Dermis microvascular lymphatic vessel endothelial cell (primary cell): Measurements from ENCODE around the gene LTF. TPM values are rescaled to one million over a fixed set of nuclear protein-coding genes. Genes with fewer than 3 reads are reported as not detected.
"Not testable (repeated sequence)": the region's sequence is repeated elsewhere in the genome, so short reads cannot be mapped to it uniquely, and the experiment has no call there.

ENCODE experiments used
- DNase-seq, 2 donors: peaks; one replicate each; pipeline versions ENCODE4 v3.0.0 to v3.0.0-alpha.2; 2010; ENCODE audit warnings: low read depth in 2 of 2
- total RNA-seq: library from RNA; depleted of rRNA; stranded (reverse); fragments of >200 nt; gene quantifications from 2 replicates; pipeline ENCODE4 v1.2.1, GENCODE V29; 2014

LTF gene
- total RNA-seq, 1 donor from 2014 or later, result 0.26 TPM

GRCh38 chr3:46416125-46416810 lies 48.4 kb downstream of the LTF start:
- DNase-seq, result no peak

- no peak for DNase-seq
These were observed 50.0 kb downstream of the LTF start for GRCh38 chr3:46414739-46415138.

DNA sequence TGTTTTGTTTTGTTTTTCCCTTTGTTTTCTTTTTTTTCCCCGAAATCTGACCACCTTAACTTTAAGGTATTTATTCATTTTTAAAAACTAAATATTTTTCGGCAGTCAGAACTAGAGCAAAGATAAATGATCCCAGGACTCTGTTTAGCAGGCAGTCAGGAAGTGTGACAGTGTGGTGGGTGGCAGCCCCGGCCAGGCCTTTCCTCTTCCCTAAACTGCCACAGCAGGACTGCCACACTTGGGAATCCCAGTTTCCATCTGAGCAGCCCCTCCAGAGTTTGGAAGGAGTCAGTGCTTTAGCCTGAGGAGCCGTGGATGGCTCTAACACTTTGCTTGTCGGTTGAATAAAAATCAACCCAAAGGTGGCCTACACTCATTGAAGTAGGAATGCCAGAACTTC lies 50.8 kb downstream of the LTF start:
- no peak for DNase-seq

- peak in 1 of 2 donors; percentile 53 for DNase-seq
These were observed 51.9 kb downstream of the LTF start for GRCh38 chr3:46412786-46413298.

DNA sequence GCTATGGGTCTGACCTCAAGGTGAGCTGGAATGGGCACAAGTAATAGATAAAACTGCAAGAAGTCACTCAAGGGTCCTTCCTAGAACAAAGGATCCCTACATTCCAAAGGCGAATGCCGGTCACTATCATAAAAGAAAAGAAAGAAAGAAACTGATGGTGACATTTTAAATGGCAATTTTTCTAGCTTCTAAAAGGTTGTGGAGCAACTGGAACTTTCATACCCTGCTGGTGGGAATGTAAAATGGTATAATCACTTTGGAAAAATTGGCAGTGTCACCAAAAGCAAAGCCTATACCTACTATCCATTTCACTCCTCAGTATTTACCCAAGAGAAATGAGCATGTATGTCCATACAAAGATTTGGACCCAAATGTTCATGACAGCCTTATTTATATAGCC lies 53.4 kb downstream of the LTF start:
- no peak for DNase-seq

DNA sequence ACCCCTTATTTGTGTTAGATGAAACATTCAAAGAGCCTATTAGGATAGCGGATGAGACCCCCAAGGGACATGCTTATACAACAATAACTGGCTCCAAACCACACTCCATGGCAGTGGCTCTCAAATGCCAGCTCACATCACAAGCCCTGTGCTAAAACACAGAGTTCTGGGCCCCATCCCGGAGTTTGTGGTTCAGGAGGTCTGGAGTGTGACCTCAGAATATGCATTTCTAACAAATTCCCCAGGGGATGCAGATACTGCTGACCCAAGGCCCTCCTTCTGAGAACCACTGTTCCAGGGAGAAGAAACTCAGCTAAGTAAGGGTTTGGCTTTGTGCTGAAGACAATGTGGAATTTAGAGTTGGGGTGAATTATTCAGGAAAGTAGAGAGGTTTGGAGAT lies 54.0 kb downstream of the LTF start:
- DNase-seq, result no peak

GRCh38 chr3:46409739-46410489 lies 54.8 kb downstream of the LTF start:
- no peak for DNase-seq

DNA sequence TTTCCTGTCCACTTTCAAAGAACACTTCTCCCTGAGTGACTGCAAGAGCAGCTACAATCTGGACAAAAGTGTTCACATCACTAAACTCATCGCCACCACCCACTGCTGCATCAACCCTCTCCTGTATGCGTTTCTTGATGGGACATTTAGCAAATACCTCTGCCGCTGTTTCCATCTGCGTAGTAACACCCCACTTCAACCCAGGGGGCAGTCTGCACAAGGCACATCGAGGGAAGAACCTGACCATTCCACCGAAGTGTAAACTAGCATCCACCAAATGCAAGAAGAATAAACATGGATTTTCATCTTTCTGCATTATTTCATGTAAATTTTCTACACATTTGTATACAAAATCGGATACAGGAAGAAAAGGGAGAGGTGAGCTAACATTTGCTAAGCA lies 55.9 kb downstream of the LTF start:
- no peak for DNase-seq

DNA sequence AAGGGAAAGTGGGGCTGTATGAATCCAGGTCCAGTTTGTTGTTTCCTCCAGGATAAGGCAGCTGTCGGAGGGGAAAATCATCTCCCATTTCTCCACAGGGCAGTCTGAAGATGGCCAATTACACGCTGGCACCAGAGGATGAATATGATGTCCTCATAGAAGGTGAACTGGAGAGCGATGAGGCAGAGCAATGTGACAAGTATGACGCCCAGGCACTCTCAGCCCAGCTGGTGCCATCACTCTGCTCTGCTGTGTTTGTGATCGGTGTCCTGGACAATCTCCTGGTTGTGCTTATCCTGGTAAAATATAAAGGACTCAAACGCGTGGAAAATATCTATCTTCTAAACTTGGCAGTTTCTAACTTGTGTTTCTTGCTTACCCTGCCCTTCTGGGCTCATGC lies 56.7 kb downstream of the LTF start:
- peak in 1 of 2 donors; percentile 46 for DNase-seq

- peak in 1 of 2 donors; percentile 87 for DNase-seq
These were observed 57.7 kb downstream of the LTF start, which contains the start of the genes CCR5AS and CCRL2 for GRCh38 chr3:46406788-46407611. CCR5AS (minus strand) TSS chr3:46407066. CCRL2 (plus strand) TSS chr3:46407259; CDS start chr3:46408080, 821 bp downstream.

DNA sequence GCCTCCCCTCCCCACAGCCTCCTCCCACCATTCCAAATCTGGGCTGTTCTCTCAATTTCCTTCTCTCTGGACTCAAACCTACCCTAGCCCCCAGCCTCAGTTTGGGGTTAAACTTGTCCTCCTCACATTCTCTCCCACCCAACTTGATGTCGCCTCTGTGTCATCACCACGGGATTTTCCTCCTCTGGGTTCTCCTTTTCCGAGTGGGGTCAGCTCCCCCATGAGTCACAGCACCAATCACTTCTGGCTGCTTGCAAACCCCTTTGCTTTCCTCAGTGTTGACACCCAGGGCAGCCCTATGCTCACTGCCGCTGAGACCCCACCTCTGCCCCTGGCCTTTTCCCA lies 58.3 kb downstream of the LTF start:
- peak in 1 of 2 donors; percentile 54 for DNase-seq

DNA sequence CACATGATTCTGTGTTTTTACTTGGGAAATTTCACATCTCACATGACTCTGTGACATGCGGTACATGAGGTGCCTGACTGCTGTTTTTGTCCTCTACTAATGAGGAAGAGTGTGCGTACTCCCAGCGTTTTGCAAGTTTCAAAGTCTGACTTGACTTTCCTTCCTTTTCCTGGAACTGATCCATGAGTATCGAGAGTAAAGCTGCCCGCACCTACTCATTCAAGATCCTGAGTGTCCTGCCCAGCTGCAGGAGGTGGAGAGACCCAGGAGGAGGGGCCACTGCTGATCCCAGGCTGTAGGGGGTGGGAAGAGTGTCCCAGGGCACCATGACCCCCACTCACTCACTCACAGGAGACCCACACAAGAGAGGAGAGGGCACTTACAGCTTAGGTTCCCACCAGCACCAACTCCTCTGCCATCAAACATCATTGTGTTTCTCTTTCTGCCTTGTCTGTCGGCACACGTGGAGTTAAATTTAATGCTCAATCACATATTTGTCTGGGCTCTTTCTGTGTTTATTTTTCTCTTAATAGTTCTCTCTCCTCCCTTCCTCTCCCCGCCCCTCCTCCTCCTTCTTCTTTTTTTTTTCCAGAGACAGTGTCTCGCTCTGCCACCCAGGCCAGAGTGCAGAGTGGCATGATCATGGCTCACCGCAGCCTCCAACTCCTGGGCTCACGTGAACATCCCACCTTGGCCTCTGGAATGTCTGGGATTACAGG lies 59.2 kb downstream of the LTF start:
- DNase-seq, result peak in 1 of 2 donors; percentile 56

DNA sequence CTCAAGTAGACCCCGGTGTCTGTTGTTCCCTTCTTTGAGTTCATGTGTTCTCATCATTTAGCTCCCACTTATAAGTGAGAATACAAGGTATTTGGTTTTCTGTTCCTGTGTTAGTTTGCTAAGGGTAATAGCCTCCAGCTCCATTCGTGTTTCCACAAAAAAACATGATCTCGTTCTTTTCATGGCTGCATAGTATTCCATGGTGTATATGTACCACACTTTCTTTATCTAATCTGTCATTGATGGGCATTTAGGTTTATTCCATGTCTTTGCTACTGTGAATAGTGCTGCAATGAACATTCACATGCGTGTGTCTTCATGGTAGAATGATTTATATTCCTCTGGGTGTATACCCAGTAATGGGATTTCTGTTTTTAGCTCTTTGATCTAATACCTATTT lies 61.8 kb downstream of the LTF start:
- not testable (repeated sequence) for DNase-seq

DNA sequence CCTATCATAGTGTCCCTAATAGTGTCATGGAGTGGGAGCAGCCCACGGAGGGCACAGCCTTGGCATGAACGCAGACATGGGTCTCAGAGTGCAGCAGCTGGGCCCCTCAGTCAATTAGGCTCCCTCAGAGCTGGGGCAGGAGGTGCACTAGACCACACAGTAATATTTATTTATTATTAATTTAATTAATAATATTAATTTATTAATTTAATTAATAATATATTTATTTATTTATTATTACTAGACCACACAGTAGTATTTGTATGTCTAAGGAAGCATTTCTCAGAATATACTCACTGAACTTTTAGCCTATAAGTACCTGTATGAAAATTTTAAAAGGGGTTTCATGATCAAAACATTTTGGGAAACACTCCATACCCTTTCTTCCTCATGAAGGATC lies 63.1 kb downstream of the LTF start:
- DNase-seq, result no peak

GRCh38 chr3:46400846-46401245 lies 63.9 kb downstream of the LTF start:
- no peak for DNase-seq

DNA sequence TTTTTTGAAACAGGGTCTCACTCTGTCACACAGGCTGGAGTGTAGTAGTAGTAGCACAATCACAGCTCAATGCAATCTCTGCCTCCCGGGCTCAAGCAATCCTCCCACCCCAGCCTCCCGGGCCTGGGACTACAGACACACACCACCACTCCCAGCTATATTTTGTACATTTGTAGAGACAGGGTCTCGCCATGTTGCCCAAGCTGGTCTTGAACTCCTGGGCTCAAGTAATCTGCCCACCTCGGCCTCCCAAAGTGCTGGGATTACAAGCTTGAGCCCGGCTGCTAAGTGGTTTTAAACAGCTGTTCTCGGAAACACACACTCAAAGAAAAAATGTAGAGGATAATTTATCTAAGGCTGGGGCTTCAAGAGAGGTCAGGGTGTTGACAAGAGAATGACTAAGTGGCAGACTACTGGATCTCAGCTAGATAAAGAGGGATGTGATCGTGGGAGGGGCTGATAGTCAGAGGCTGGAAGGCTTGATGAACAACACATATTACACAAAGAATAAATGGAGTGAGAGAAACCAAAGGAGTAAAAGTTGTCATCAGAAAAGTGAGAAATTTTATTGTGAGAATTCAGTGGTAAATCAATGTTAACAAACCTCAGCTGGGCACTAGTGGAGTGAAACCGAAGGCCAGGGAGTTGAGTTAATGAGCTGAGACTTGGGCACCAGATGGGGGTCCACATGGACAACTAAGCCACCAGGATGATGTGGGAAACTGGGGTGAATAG lies 64.5 kb downstream of the LTF start:
- DNase-seq, result peak in 1 of 2 donors; percentile 58

DNA sequence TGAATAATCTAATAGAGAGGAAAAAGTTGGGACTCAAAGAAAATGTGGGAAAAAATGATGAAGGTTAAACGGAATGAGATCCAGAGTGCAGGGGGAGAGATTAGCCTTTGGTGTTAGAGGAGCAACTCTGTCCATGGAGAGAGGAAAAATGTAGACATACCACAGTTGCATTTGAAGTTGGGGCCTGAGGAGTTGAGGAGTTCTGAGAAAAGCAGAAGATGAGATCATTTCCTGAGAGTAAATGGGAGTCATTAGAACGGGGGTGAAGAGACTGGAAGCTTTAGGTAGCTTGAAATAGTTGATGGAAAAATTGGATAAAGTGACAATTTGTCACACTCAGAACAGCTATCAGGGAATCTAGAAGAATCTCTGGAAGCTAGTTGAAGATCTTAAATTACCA lies 65.1 kb downstream of the LTF start:
- DNase-seq, result no peak

- DNase-seq, result no peak
These were observed 65.6 kb downstream of the LTF start for GRCh38 chr3:46399098-46399497.

DNA sequence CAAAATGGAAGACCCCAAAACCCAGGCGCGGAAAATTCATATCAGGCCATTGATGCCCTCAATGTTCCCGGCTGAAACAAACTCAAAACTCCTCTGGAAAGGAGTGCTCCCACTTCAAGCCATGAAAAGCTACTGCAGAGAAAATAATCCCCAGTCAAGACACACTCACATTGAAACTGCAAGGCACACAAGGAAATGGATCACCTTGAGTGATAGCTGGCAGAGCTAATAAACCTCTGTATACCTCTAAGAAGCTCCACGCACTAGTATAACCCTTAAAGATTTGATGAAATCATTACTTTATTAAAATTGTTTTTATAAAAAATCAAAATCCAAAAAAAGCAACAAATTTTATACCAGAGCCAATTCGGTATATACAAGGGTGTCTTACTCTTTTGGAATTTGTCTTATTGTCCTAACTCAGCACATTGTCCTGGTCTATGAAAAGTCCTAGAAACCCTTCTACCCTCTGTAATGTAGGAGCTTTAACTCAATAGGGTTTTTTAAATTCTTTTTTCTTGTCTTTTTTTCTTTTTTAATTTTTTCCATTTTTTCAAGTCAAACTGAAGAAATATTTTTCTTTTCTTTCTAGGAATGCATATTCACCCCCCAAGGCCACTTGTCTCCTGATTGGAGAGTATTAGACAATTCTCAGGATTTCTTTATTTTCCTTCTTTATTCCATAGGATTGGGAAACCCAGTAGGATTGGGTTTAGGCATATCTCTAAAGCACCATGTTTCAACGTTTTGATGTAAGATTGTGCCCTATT lies 66.3 kb downstream of the LTF start:
- no peak for DNase-seq

DNA sequence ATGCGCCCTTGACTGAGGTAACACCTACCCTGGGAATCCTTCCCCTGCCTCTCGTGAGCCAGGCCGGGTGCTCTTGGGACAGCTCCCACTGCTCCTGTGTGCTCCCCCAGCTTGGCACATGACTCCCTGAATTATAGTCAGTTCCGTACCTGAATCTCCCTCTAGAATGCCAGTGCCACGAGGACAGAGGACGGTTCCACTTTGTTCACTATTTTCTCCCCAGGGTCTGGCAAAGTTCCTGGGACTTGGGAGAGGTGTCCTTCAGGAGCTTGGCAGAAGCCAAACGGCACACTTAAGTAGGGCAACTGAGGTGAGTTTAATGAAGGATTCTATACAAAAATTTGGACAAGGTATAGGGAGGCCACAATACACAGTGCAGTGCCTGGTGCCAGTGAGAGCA lies 67.6 kb downstream of the LTF start:
- no peak for DNase-seq
